Ishikawa (cell line): ENCODE measurements around the gene ATP11A.

Experiments
- CEBPB ChIP-seq: IDR thresholded peaks from 2 replicates; pipeline ENCODE4 v1.6.1; 2012
- CREB1 ChIP-seq: IDR thresholded peaks from 2 replicates; pipeline ENCODE4 v1.6.1; 2012; ENCODE audit warnings: low read depth
- EGR1 ChIP-seq: IDR thresholded peaks from 2 replicates; pipeline ENCODE4 v1.6.1; 2012
- EP300 ChIP-seq: IDR thresholded peaks from 2 replicates; pipeline ENCODE4 v1.6.1; 2012; ENCODE audit warnings: borderline replicate concordance
- FOXM1 ChIP-seq: IDR thresholded peaks from 2 replicates; pipeline ENCODE4 v1.6.1; 2012; ENCODE audit warnings: low read depth, borderline replicate concordance
- NFIC ChIP-seq: IDR thresholded peaks from 2 replicates; pipeline ENCODE4 v1.6.1; 2012
- RAD21 ChIP-seq: IDR thresholded peaks from 2 replicates; pipeline ENCODE4 v1.6.1; 2012; ENCODE audit warnings: low read depth
- TAF1 ChIP-seq: IDR thresholded peaks from 2 replicates; pipeline ENCODE4 v1.6.1; 2012; ENCODE audit warnings: low read depth, mild to moderate bottlenecking
- TCF12 ChIP-seq: IDR thresholded peaks from 2 replicates; pipeline ENCODE4 v1.6.1; 2012; ENCODE audit warnings: low read depth
- TEAD4 ChIP-seq: IDR thresholded peaks from 2 replicates; pipeline ENCODE4 v1.6.1; 2012
- YY1 ChIP-seq: IDR thresholded peaks from 2 replicates; pipeline ENCODE4 v1.6.1; 2012; ENCODE audit warnings: low read depth
- ZBTB7A ChIP-seq: IDR thresholded peaks from 2 replicates; pipeline ENCODE4 v1.6.1; 2012; ENCODE audit warnings: low read depth
- TF ChIP-seq, protein P1 (sequence below): IDR thresholded peaks from 2 replicates; pipeline ENCODE4 v1.6.1; 2012
- TF ChIP-seq, protein P2 (sequence below): IDR thresholded peaks from 2 replicates; pipeline ENCODE4 v1.6.1; 2012; ENCODE audit warnings: low read depth, mild to moderate bottlenecking
- TF ChIP-seq, protein P3 (sequence below): IDR thresholded peaks from 2 replicates; pipeline ENCODE4 v1.6.1; 2012

Gene ATP11A

DNA sequence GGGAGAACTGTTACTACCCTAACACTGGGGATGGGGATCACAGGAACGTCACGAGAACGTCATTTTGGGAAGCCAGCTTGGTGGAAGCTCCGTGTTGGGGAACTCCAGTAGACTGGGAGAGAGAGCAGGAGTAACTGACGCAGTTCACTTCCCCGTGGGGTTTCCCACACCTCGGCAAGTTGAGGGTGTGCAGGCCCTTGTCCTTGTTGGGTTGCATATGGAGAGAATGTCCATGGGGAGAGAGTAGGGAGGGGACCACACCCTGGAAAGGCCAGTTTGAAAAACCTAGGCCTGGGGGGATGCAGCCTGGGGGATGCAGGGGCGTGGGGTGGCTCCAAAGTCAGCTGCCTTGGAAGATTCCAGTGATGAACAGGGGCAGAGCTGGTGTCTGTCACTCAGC is 228.4 kb downstream of the ATP11A start:
- TF ChIP-seq TEAD4 (no peak), TCF12 (no peak), YY1 (no peak), CREB1 (no peak), CEBPB (no peak), ZBTB7A (no peak), NFIC (no peak), RAD21 (no peak), FOXM1 (no peak), EP300 (no peak), TAF1 (no peak), EGR1 (no peak)
- TF ChIP-seq, protein P1, sequence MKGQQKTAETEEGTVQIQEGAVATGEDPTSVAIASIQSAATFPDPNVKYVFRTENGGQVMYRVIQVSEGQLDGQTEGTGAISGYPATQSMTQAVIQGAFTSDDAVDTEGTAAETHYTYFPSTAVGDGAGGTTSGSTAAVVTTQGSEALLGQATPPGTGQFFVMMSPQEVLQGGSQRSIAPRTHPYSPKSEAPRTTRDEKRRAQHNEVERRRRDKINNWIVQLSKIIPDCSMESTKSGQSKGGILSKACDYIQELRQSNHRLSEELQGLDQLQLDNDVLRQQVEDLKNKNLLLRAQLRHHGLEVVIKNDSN, result no peak
- TF ChIP-seq, protein P2, sequence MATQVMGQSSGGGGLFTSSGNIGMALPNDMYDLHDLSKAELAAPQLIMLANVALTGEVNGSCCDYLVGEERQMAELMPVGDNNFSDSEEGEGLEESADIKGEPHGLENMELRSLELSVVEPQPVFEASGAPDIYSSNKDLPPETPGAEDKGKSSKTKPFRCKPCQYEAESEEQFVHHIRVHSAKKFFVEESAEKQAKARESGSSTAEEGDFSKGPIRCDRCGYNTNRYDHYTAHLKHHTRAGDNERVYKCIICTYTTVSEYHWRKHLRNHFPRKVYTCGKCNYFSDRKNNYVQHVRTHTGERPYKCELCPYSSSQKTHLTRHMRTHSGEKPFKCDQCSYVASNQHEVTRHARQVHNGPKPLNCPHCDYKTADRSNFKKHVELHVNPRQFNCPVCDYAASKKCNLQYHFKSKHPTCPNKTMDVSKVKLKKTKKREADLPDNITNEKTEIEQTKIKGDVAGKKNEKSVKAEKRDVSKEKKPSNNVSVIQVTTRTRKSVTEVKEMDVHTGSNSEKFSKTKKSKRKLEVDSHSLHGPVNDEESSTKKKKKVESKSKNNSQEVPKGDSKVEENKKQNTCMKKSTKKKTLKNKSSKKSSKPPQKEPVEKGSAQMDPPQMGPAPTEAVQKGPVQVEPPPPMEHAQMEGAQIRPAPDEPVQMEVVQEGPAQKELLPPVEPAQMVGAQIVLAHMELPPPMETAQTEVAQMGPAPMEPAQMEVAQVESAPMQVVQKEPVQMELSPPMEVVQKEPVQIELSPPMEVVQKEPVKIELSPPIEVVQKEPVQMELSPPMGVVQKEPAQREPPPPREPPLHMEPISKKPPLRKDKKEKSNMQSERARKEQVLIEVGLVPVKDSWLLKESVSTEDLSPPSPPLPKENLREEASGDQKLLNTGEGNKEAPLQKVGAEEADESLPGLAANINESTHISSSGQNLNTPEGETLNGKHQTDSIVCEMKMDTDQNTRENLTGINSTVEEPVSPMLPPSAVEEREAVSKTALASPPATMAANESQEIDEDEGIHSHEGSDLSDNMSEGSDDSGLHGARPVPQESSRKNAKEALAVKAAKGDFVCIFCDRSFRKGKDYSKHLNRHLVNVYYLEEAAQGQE, result no peak
- TF ChIP-seq, protein P3, sequence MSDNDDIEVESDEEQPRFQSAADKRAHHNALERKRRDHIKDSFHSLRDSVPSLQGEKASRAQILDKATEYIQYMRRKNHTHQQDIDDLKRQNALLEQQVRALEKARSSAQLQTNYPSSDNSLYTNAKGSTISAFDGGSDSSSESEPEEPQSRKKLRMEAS, result no peak

DNA sequence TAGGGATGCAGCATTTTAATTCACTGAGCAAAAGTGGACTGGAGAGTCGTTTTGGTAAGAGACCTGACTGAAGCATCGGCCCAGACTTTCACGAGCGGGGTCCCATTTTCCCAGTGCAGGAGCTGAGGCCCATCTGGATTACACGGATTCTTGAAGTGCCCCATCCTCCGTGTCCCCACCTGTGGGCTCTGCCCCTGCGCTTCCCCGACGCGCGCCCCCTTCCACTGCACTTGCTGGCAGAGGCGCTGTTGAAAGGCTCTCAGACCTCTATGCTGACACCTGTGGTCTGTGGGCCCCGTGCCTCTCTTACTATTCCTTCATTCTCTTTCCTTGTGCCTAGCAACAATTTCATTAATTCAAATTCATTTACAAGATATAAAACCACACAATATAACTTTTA is 228.9 kb downstream of the ATP11A start:
- TF ChIP-seq, protein P2, result no peak
- TF ChIP-seq EP300, result no peak
- TF ChIP-seq ZBTB7A, result no peak
- no peak for TF ChIP-seq CEBPB
- no peak for TF ChIP-seq YY1
- TF ChIP-seq FOXM1, result no peak
- TF ChIP-seq CREB1, result no peak
- TF ChIP-seq EGR1, result no peak
- TF ChIP-seq RAD21, result no peak
- no peak for TF ChIP-seq TCF12
- no peak for TF ChIP-seq NFIC
- TF ChIP-seq, protein P3, result no peak
- TF ChIP-seq TEAD4, result no peak
- TF ChIP-seq TAF1, result no peak
- TF ChIP-seq, protein P1, result no peak

DNA sequence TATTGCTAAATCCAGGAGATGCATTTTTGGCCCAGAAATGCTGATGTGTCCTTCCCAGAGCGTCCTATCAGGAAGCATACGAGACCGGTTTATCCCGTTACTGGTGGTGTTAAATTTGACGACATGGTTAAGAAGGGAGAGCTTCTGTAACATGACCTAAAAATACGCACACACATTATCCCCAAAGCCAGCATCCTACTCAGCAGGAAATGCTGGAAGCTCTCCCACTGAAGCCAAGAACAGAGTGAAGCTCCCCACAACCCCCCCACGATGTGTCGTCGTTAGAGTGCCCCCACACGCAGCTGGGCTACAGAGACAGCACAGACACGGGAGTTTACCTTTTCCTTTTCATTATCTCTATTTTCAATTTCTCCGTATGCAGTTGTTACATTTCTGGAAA is 234.1 kb downstream of the ATP11A start:
- TF ChIP-seq RAD21, result no peak
- TF ChIP-seq, protein P1, result no peak

DNA sequence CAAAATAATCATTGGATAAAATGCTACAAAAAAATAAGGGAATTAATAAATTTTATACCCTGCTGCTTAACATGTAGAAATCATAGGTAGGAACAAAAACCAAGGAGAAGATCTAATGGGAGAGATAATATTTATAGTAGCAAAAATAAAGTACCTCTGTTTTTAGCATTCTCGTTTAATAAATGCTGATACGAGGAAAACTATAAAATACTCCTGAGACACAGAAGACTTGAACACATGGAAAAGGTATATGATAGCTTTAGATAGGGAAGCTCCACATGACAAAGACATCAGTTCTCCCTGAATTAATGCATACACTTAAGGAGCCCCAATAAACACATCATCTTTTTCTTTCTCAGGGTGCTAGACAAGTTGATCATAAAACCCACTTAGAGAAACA is 234.5 kb downstream of the ATP11A start:
- TF ChIP-seq CEBPB (no peak), EGR1 (no peak), RAD21 (no peak), TAF1 (no peak), TEAD4 (no peak), EP300 (no peak), ZBTB7A (no peak), CREB1 (no peak), NFIC (no peak), YY1 (no peak), TCF12 (no peak), FOXM1 (no peak)
- TF ChIP-seq, protein P1, result no peak
- TF ChIP-seq, protein P3, result no peak
- TF ChIP-seq, protein P2, result no peak
